ENCODE measurements around the gene MICAL3. TPM values are rescaled to one million over a fixed set of nuclear protein-coding genes. Genes with fewer than 3 reads are reported as not detected.

Gene MICAL3
- total RNA-seq, 1 donor from 2014 or later: 33.6 TPM

- Mint-ChIP-seq H3K27me3 (ENCODE audit: insufficient read depth, low read depth) (peaks cover 11% of the 10 kb centered on the region), H3K9me3 (no peaks in the 10 kb centered on the region), H3K4me1 (peaks cover 42% of the 10 kb centered on the region), H3K27ac (peak overlapping the region; percentile 60), H3K36me3 (no peaks in the 10 kb centered on the region), H3K4me3 (no peak overlapping the region)
- H3K27me3 ChIP-seq: no peaks in the 10 kb centered on the region
- no peaks in the 10 kb centered on the region for H4K20me1 ChIP-seq (ENCODE audit: low read depth)
- H3K4me3 ChIP-seq: no peak overlapping the region
- peaks cover 21% of the 10 kb centered on the region for H3F3A ChIP-seq (ENCODE audit: low read depth)
- H3K4me2 ChIP-seq: no peak overlapping the region
- no peaks in the 10 kb centered on the region for H3K79me2 ChIP-seq (ENCODE audit: low read depth)
- no peak for DNase-seq (ENCODE audit: low spot score)
- TF ChIP-seq EZH2phosphoT487 (IDR thresholded peaks at IDR 0.05) (no peak), CTCF (IDR thresholded peaks at IDR 0.05) (no peak), EZH2 (IDR thresholded peaks at IDR 0.05) (no peak)
- no peak overlapping the region for H3K9ac ChIP-seq
- H3K27ac ChIP-seq: no peak overlapping the region
- H3K36me3 ChIP-seq: no peaks in the 10 kb centered on the region
- no peaks in the 10 kb centered on the region for H3K9me3 ChIP-seq (ENCODE audit: low read depth)
- no peak overlapping the region for H2AFZ ChIP-seq (replicated peaks)
- peaks cover 8% of the 10 kb centered on the region for H3K4me1 ChIP-seq
Observed at GRCh38 chr22:17783312-17783711, 241.0 kb downstream of the MICAL3 start.

GRCh38 chr22:17782621-17783020, 241.7 kb downstream of the MICAL3 start:
- TF ChIP-seq EZH2phosphoT487 (IDR thresholded peaks at IDR 0.05): no peak
- TF ChIP-seq EZH2 (IDR thresholded peaks at IDR 0.05): no peak
- no peak for TF ChIP-seq CTCF (IDR thresholded peaks at IDR 0.05)
- Mint-ChIP-seq H3K4me1 (peaks cover 42% of the 10 kb centered on the region), H3K9me3 (no peaks in the 10 kb centered on the region), H3K27ac (no peak overlapping the region), H3K27me3 (ENCODE audit: insufficient read depth, low read depth) (peaks cover 15% of the 10 kb centered on the region), H3K4me3 (no peak overlapping the region), H3K36me3 (no peaks in the 10 kb centered on the region)
- Histone ChIP-seq H2AFZ (replicated peaks) (no peak overlapping the region), H3K4me2 (no peak overlapping the region), H3K4me1 (peaks cover 8% of the 10 kb centered on the region), H4K20me1 (ENCODE audit: low read depth) (no peaks in the 10 kb centered on the region), H3K27ac (no peak overlapping the region), H3K9me3 (ENCODE audit: low read depth) (no peaks in the 10 kb centered on the region), H3K36me3 (no peaks in the 10 kb centered on the region), H3K27me3 (no peaks in the 10 kb centered on the region), H3F3A (ENCODE audit: low read depth) (peaks cover 15% of the 10 kb centered on the region), H3K4me3 (no peak overlapping the region), H3K9ac (no peak overlapping the region), H3K79me2 (ENCODE audit: low read depth) (no peaks in the 10 kb centered on the region)
- no peak for DNase-seq (ENCODE audit: low spot score)

GRCh38 chr22:17782158-17782557, 242.2 kb downstream of the MICAL3 start:
- no peaks in the 10 kb centered on the region for H3K36me3 ChIP-seq
- H3K79me2 ChIP-seq (ENCODE audit: low read depth): no peaks in the 10 kb centered on the region
- H3F3A ChIP-seq (ENCODE audit: low read depth): peaks cover 10% of the 10 kb centered on the region
- TF ChIP-seq EZH2phosphoT487 (IDR thresholded peaks at IDR 0.05): no peak
- no peak for TF ChIP-seq EZH2 (IDR thresholded peaks at IDR 0.05)
- TF ChIP-seq CTCF (IDR thresholded peaks at IDR 0.05): no peak
- H3K4me1 ChIP-seq: peaks cover 4% of the 10 kb centered on the region
- H3K4me2 ChIP-seq: no peak overlapping the region
- no peak overlapping the region for H3K27ac Mint-ChIP-seq
- no peaks in the 10 kb centered on the region for H4K20me1 ChIP-seq (ENCODE audit: low read depth)
- H3K9me3 ChIP-seq (ENCODE audit: low read depth): no peaks in the 10 kb centered on the region
- peaks cover 18% of the 10 kb centered on the region for H3K27me3 Mint-ChIP-seq (ENCODE audit: insufficient read depth, low read depth)
- H3K4me3 Mint-ChIP-seq: no peak overlapping the region
- no peaks in the 10 kb centered on the region for H3K9me3 Mint-ChIP-seq
- no peak overlapping the region for H2AFZ ChIP-seq (replicated peaks)
- H3K27ac ChIP-seq: no peak overlapping the region
- DNase-seq (ENCODE audit: low spot score): no peak
- H3K27me3 ChIP-seq: no peaks in the 10 kb centered on the region
- H3K4me3 ChIP-seq: no peak overlapping the region
- H3K9ac ChIP-seq: no peak overlapping the region
- H3K36me3 Mint-ChIP-seq: no peaks in the 10 kb centered on the region
- peaks cover 40% of the 10 kb centered on the region for H3K4me1 Mint-ChIP-seq

Measured in neural progenitor cell (in vitro differentiated cells).